NCI-H510A treated with DMSO at 0.1 percent for 48 hours (cell line): Measurements from ENCODE around the gene SMIM44.

Source experiments
- DNase-seq: peaks from one replicate; lab custom pipeline; 2025; lab: John Stamatoyannopoulos, UW

SMIM44 gene

GRCh38 chr19:3477506-3477905, 5.7 kb downstream of the SMIM44 start:
- no peak for DNase-seq

- no peak for DNase-seq
Measured at GRCh38 chr19:3476830-3477229, 6.4 kb downstream of the SMIM44 start.

GRCh38 chr19:3475449-3475848, 7.8 kb downstream of the SMIM44 start:
- no peak for DNase-seq

GRCh38 chr19:3474614-3475013, 8.6 kb downstream of the SMIM44 start:
- no peak for DNase-seq

GRCh38 chr19:3474010-3474409, 9.2 kb downstream of the SMIM44 start:
- DNase-seq = no peak

- no peak for DNase-seq
Measured at GRCh38 chr19:3471954-3472655, 11.1 kb downstream of the SMIM44 start.

- no peak for DNase-seq
Measured at GRCh38 chr19:3470500-3471128, 12.6 kb downstream of the SMIM44 start.

- DNase-seq = no peak
Measured at GRCh38 chr19:3469638-3470499, 13.4 kb downstream of the SMIM44 start.

GRCh38 chr19:3468211-3468610, 15.0 kb downstream of the SMIM44 start:
- DNase-seq = no peak

- no peak for DNase-seq
Measured at GRCh38 chr19:3467437-3468198, 15.6 kb downstream of the SMIM44 start.

GRCh38 chr19:3466635-3467034, 16.6 kb downstream of the SMIM44 start:
- no peak for DNase-seq

GRCh38 chr19:3465552-3465951, 17.7 kb downstream of the SMIM44 start:
- no peak for DNase-seq

- DNase-seq = no peak
Measured at GRCh38 chr19:3464587-3465235, 18.5 kb downstream of the SMIM44 start.

- DNase-seq = no peak
Measured at GRCh38 chr19:3463714-3464586, 19.3 kb downstream of the SMIM44 start.

- DNase-seq = no peak
Measured at GRCh38 chr19:3462991-3463713, 20.1 kb downstream of the SMIM44 start.

- DNase-seq = no peak
Measured at GRCh38 chr19:3459965-3460582, 23.2 kb downstream of the SMIM44 start.

- no peak for DNase-seq
Measured at GRCh38 chr19:3459089-3459881, 24.0 kb downstream of the SMIM44 start.

GRCh38 chr19:3458229-3459088, 24.8 kb downstream of the SMIM44 start:
- no peak for DNase-seq
